HFFc6 (cell line): ENCODE results near the gene AUTS2. TPM values are rescaled to one million over a fixed set of nuclear protein-coding genes. Genes with fewer than 3 reads are reported as not detected.

Experiments
- DNase-seq: peaks from one replicate; pipeline ENCODE4 v3.0.0-alpha.2; 2018
- H3K27ac Mint-ChIP-seq: 2 replicates; pipeline ENCODE4 v1.8.0; 2020; ENCODE audit warnings: mild to moderate bottlenecking, mixed read lengths
- H3K27me3 Mint-ChIP-seq: 2 replicates; pipeline ENCODE4 v1.8.0; 2021; ENCODE audit warnings: mild to moderate bottlenecking, moderate library complexity, mixed read lengths; ENCODE audit not compliant: insufficient read depth
- H3K36me3 Mint-ChIP-seq: 2 replicates; pipeline ENCODE4 v1.8.0; 2021; ENCODE audit warnings: low read depth, mixed read lengths
- H3K4me1 Mint-ChIP-seq: 2 replicates; pipeline ENCODE4 v1.8.0; 2020; ENCODE audit warnings: low read depth, mixed read lengths
- H3K4me3 Mint-ChIP-seq: 2 replicates; pipeline ENCODE4 v1.8.0; 2020; ENCODE audit warnings: mild to moderate bottlenecking, moderate library complexity, mixed read lengths
- H3K9me3 Mint-ChIP-seq: 2 replicates; pipeline ENCODE4 v1.8.0; 2020; ENCODE audit warnings: mild to moderate bottlenecking, mixed read lengths
- total RNA-seq, 6 experiments: library from RNA; stranded (reverse); fragmentation: NEBNext Ultra II Directional; extraction: Animal tissue kit (Norgen Biotek cat#: 25700); gene quantifications; 2 replicates in 1 of 6; 3 replicates in 5 of 6; pipeline ENCODE4 v1.2.3, GENCODE V29; 2021
- TF ChIP-seq, protein P1 (sequence below): fragments of 200-600 bp; sonication (generic); IDR thresholded peaks from 2 replicates; pipeline ENCODE4 v1.5.0; 2021; ENCODE audit warnings: antibody characterized with exemption, mild to moderate bottlenecking

The AUTS2 gene
- total RNA-seq, 6 experiments from 2014 or later, result 0.02 to 0.19 (median 0.16) TPM; not detected in 2

GRCh38 chr7:70774950-70775527 lies 1176.8 kb downstream of the AUTS2 start:
- Mint-ChIP-seq H3K4me1 (no peaks in the 10 kb centered on the region), H3K27me3 (peaks cover 1% of the 10 kb centered on the region)
- DNase-seq, result no peak

GRCh38 chr7:70775570-70776156 lies 1177.4 kb downstream of the AUTS2 start:
- TF ChIP-seq, protein P1, sequence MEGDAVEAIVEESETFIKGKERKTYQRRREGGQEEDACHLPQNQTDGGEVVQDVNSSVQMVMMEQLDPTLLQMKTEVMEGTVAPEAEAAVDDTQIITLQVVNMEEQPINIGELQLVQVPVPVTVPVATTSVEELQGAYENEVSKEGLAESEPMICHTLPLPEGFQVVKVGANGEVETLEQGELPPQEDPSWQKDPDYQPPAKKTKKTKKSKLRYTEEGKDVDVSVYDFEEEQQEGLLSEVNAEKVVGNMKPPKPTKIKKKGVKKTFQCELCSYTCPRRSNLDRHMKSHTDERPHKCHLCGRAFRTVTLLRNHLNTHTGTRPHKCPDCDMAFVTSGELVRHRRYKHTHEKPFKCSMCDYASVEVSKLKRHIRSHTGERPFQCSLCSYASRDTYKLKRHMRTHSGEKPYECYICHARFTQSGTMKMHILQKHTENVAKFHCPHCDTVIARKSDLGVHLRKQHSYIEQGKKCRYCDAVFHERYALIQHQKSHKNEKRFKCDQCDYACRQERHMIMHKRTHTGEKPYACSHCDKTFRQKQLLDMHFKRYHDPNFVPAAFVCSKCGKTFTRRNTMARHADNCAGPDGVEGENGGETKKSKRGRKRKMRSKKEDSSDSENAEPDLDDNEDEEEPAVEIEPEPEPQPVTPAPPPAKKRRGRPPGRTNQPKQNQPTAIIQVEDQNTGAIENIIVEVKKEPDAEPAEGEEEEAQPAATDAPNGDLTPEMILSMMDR, result no peak
- Mint-ChIP-seq H3K36me3 (no peaks in the 10 kb centered on the region), H3K27me3 (peaks cover 1% of the 10 kb centered on the region), H3K4me3 (no peak overlapping the region), H3K9me3 (peaks cover 42% of the 10 kb centered on the region), H3K27ac (no peak overlapping the region), H3K4me1 (no peaks in the 10 kb centered on the region)
- DNase-seq, result no peak

More at GRCh38 chr7:70774950-70775527, 1176.8 kb downstream of the AUTS2 start:
- Mint-ChIP-seq H3K9me3 (peaks cover 37% of the 10 kb centered on the region), H3K4me3 (no peak overlapping the region), H3K27ac (no peak overlapping the region), H3K36me3 (no peaks in the 10 kb centered on the region)
- TF ChIP-seq, protein P1, result no peak

GRCh38 chr7:70776627-70777101 lies 1178.4 kb downstream of the AUTS2 start:
- Mint-ChIP-seq H3K27me3 (peaks cover 1% of the 10 kb centered on the region), H3K9me3 (peaks cover 36% of the 10 kb centered on the region), H3K4me3 (no peak overlapping the region), H3K27ac (no peak overlapping the region), H3K4me1 (no peaks in the 10 kb centered on the region), H3K36me3 (no peaks in the 10 kb centered on the region)
- no peak for DNase-seq
- TF ChIP-seq, protein P1, result no peak

DNA sequence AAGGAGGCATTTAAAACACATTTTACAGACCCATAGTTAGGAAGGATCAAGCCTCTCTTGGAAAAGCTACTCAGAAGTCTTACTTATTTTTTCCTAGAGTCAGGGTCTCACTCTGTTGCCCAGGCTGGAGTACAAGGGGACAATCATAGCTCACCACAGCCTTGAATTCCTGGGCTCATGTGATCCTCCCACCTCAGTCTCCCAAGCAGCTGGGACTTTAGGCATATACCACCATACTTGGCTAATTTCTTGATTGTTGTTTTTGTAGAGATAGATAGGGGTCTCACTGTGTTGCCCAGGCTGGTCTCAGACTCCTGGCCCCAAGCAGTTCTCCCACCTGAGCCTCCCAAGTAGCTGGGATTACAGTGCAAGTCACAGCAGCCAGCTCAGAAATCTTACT lies 1179.0 kb downstream of the AUTS2 start:
- Mint-ChIP-seq H3K36me3 (no peaks in the 10 kb centered on the region), H3K9me3 (peaks cover 37% of the 10 kb centered on the region), H3K27me3 (no peaks in the 10 kb centered on the region; the same call in 1 of the 2 replicates), H3K27ac (no peak overlapping the region), H3K4me1 (no peaks in the 10 kb centered on the region), H3K4me3 (no peak overlapping the region)
- TF ChIP-seq, protein P1, result no peak
- DNase-seq, result no peak

DNA sequence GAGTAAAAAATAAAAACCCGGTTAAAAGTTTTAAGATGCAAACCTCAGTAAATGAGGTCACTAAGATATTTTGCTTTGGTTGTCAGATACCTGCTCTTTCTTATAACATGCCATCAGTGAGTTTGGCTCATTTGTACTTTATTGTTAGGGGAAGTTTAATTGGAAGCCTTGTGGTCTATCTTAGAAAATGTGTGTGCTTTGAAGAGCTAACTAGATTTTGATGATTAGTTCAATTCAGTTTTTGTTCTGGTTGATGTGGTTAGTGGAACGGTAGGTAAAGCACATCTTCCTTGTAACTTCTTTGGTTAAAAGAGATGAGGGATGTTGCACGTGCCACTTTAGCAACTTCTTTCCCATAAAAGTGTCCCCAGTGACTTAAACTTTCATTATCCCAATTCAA lies 1180.3 kb downstream of the AUTS2 start:
- TF ChIP-seq, protein P1, result no peak
- no peak overlapping the region for H3K27ac Mint-ChIP-seq
- H3K36me3 Mint-ChIP-seq, result no peaks in the 10 kb centered on the region
- peaks cover 42% of the 10 kb centered on the region for H3K9me3 Mint-ChIP-seq
- no peak for DNase-seq
- H3K4me1 Mint-ChIP-seq, result no peaks in the 10 kb centered on the region
- H3K4me3 Mint-ChIP-seq, result no peak overlapping the region
- H3K27me3 Mint-ChIP-seq, result no peaks in the 10 kb centered on the region; the same call in 1 of the 2 replicates
